DND-41 (cell line): ENCODE results near the gene TSPAN5.

Experiments used
- CTCF ChIP-seq: IDR thresholded peaks from 2 replicates; pipeline ENCODE4 v1.5.1; 2012; ENCODE audit warnings: borderline replicate concordance, low read length, moderate library complexity, mild to moderate bottlenecking; ENCODE audit not compliant: poor library complexity, severe bottlenecking; ENCODE audit errors: extremely low read depth
- EZH2 ChIP-seq: IDR thresholded peaks from 3 replicates; pipeline ENCODE4 v1.6.1; 2012; ENCODE audit warnings: borderline replicate concordance, low read depth, mild to moderate bottlenecking, moderate library complexity, low read length, inconsistent platforms; ENCODE audit not compliant: severe bottlenecking

DNA sequence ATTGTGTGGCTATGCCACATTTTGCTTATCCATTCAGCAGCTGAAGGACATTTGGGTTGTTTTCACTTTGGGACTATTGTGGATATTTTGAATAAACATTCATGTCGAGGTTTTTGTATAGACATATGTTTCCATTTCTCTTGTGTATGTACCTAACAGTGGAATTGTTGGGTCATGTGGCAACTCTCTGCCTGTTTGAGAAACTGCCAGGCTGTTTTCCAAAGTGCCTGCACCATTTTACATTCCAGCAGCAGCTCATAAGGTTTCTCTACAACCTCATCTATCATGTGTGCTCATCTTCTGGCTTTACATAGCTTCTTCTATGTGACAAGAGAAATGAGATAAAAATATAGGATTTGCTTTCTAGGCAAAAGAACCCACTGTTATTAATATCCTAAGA, 29.5 kb upstream of the TSPAN5 start:
- TF ChIP-seq CTCF (no peak), EZH2 (no peak)
